H9 (cell line): ENCODE data around the gene EFNA1. TPM values are rescaled to one million over a fixed set of nuclear protein-coding genes. Genes with fewer than 3 reads are reported as not detected.
A peak's percentile ranks its signal among the peaks of the same experiment; 100 is the strongest.
"Not testable (repeated sequence)": the region's sequence is repeated elsewhere in the genome, so short reads cannot be mapped to it uniquely, and the experiment has no call there.

Experiments used
- DNase-seq: peaks from one replicate; pipeline ENCODE4 v3.0.0-alpha.2; 2017
- H2AFZ ChIP-seq: one replicate; pipeline ENCODE4 v1.6.1; 2013; ENCODE audit warnings: mild to moderate bottlenecking, low read length, control low read depth, moderate library complexity
- H2AK5ac ChIP-seq: 2 replicates; pipeline ENCODE4 v1.6.1; 2013; ENCODE audit warnings: low read length, control low read depth, mixed read lengths; ENCODE audit not compliant: insufficient read length
- H2BK120ac ChIP-seq: one replicate; pipeline ENCODE4 v1.6.1; 2013; ENCODE audit warnings: low read depth, mild to moderate bottlenecking, low read length, control low read depth, inconsistent platforms; ENCODE audit not compliant: poor library complexity, severe bottlenecking
- H2BK12ac ChIP-seq: 2 replicates; pipeline ENCODE4 v1.6.1; 2013; ENCODE audit warnings: low read length, control low read depth, mixed read lengths, low read depth; ENCODE audit not compliant: insufficient read length
- H2BK15ac ChIP-seq: 2 replicates; pipeline ENCODE4 v1.6.1; 2013; ENCODE audit warnings: low read depth, low read length, control low read depth
- H2BK20ac ChIP-seq: one replicate; pipeline ENCODE4 v1.6.1; 2013; ENCODE audit warnings: low read depth, mild to moderate bottlenecking, low read length, control low read depth, inconsistent platforms; ENCODE audit not compliant: poor library complexity, severe bottlenecking
- H2BK5ac ChIP-seq: 2 replicates; pipeline ENCODE4 v1.6.1; 2013; ENCODE audit warnings: low read length, control low read depth, mixed read lengths; ENCODE audit not compliant: insufficient read length
- H3K14ac ChIP-seq: 2 replicates; pipeline ENCODE4 v1.6.1; 2013; ENCODE audit warnings: low read length, control low read depth; ENCODE audit not compliant: insufficient read depth
- H3K18ac ChIP-seq: 2 replicates; pipeline ENCODE4 v1.6.1; 2013; ENCODE audit warnings: low read depth, mild to moderate bottlenecking, mixed read lengths, low read length, control low read depth; ENCODE audit not compliant: insufficient read length
- H3K23ac ChIP-seq: 2 replicates; pipeline ENCODE4 v1.6.1; 2013; ENCODE audit warnings: low read length, control low read depth, mixed read lengths, low read depth; ENCODE audit not compliant: insufficient read length
- H3K23me2 ChIP-seq: 2 replicates; pipeline ENCODE4 v1.6.1; 2013; ENCODE audit warnings: low read depth, mild to moderate bottlenecking, mixed read lengths, low read length, control low read depth; ENCODE audit not compliant: insufficient read length, poor library complexity, severe bottlenecking
- H3K27ac ChIP-seq: 2 replicates; pipeline ENCODE4 v1.5.1; 2013; ENCODE audit warnings: low read length, control low read depth, mixed read lengths, low read depth; ENCODE audit not compliant: insufficient read length
- H3K27me3 ChIP-seq: 2 replicates; pipeline ENCODE4 v1.6.1; 2013; ENCODE audit warnings: low read length, control low read depth, inconsistent platforms; ENCODE audit not compliant: insufficient read depth
- H3K4ac ChIP-seq: 2 replicates; pipeline ENCODE4 v1.6.1; 2013; ENCODE audit warnings: low read depth, mild to moderate bottlenecking, control low read depth, inconsistent platforms, low read length, moderate library complexity
- H3K4me1 ChIP-seq: 2 replicates; pipeline ENCODE4 v1.6.1; 2013; ENCODE audit warnings: low read length, control low read depth, inconsistent platforms; ENCODE audit not compliant: insufficient read depth
- H3K4me2 ChIP-seq: 2 replicates; pipeline ENCODE4 v1.6.1; 2013; ENCODE audit warnings: low read length, control low read depth, mixed read lengths; ENCODE audit not compliant: insufficient read length, insufficient read depth
- H3K56ac ChIP-seq: 2 replicates; pipeline ENCODE4 v1.6.1; 2013; ENCODE audit warnings: low read depth, mild to moderate bottlenecking, mixed read lengths, low read length, control low read depth; ENCODE audit not compliant: insufficient read length
- H3K79me1 ChIP-seq: 2 replicates; pipeline ENCODE4 v1.6.1; 2013; ENCODE audit warnings: low read depth, mild to moderate bottlenecking, moderate library complexity, low read length, control low read depth, inconsistent platforms; ENCODE audit not compliant: insufficient read depth, poor library complexity, severe bottlenecking
- H3K79me2 ChIP-seq: 2 replicates; pipeline ENCODE4 v1.6.1; 2013; ENCODE audit warnings: low read length, control low read depth, inconsistent platforms; ENCODE audit not compliant: insufficient read depth
- H3K9ac ChIP-seq: 2 replicates; pipeline ENCODE4 v1.6.1; 2013; ENCODE audit warnings: low read length, control low read depth, mixed read lengths; ENCODE audit not compliant: insufficient read length; ENCODE audit errors: extremely low read depth
- H3K9me3 ChIP-seq: one replicate; pipeline ENCODE4 v1.6.1; 2013; ENCODE audit warnings: low read depth, low read length, inconsistent platforms; ENCODE audit not compliant: control insufficient read depth
- H3T11ph ChIP-seq: one replicate; pipeline ENCODE4 v1.6.1; 2013; ENCODE audit warnings: mild to moderate bottlenecking, low read length, control low read depth, inconsistent platforms
- H4K20me1 ChIP-seq: one replicate; pipeline ENCODE4 v1.6.1; 2013; ENCODE audit not compliant: control insufficient read depth, insufficient read length, insufficient read depth
- H4K5ac ChIP-seq: 2 replicates; pipeline ENCODE4 v1.6.1; 2013; ENCODE audit warnings: low read depth, mild to moderate bottlenecking, mixed read lengths, low read length, control low read depth; ENCODE audit not compliant: insufficient read length
- H4K8ac ChIP-seq: replicated peaks from 2 replicates; pipeline ENCODE4 v1.6.1; 2013; ENCODE audit warnings: low read length, control low read depth, mixed read lengths, low read depth; ENCODE audit not compliant: insufficient read length
- H4K91ac ChIP-seq: 2 replicates; pipeline ENCODE4 v1.6.1; 2013; ENCODE audit warnings: low read depth, mild to moderate bottlenecking, moderate library complexity, mixed read lengths, low read length, control low read depth; ENCODE audit not compliant: insufficient read length
- H3K27ac Mint-ChIP-seq, 3 experiments: 2 replicates in 2 of 3; 3 replicates in 1 of 3; pipeline ENCODE4 v1.8.0; 2020 to 2021; ENCODE audit warnings: mixed read lengths in 3 of 3, mild to moderate bottlenecking in 1 of 3, moderate library complexity in 1 of 3
- H3K27me3 Mint-ChIP-seq: 2 replicates; pipeline ENCODE4 v1.8.0; 2021; ENCODE audit warnings: low read depth, mild to moderate bottlenecking, moderate library complexity, mixed read lengths
- H3K36me3 Mint-ChIP-seq, 3 experiments: 2 replicates in 2 of 3; 3 replicates in 1 of 3; pipeline ENCODE4 v1.8.0; 2020 to 2021; ENCODE audit warnings: low read depth in 3 of 3, mixed read lengths in 3 of 3; ENCODE audit not compliant: insufficient read depth in 1 of 3
- H3K4me1 Mint-ChIP-seq, 2 experiments: 2 replicates each; pipeline ENCODE4 v1.8.0; 2020; ENCODE audit warnings: mixed read lengths in 2 of 2
- H3K4me3 Mint-ChIP-seq, 2 experiments: 2 replicates in 1 of 2; 3 replicates in 1 of 2; pipeline ENCODE4 v1.8.0; 2020 to 2021; ENCODE audit warnings: mild to moderate bottlenecking in 2 of 2, mixed read lengths in 2 of 2, moderate library complexity in 1 of 2
- H3K9me3 Mint-ChIP-seq, 2 experiments: 2 replicates in 1 of 2; 3 replicates in 1 of 2; pipeline ENCODE4 v1.8.0; 2020; ENCODE audit warnings: mild to moderate bottlenecking in 2 of 2, mixed read lengths in 2 of 2, moderate library complexity in 1 of 2
- WGBS: extraction: QIAGEN DNeasy Blood & Tissue Kit; methylation state at CpG from one replicate; pipeline ENCODE4 v1.1.7; 2013; ENCODE audit warnings: missing lambda C conversion rate, low lambda C conversion rate, mixed read lengths; ENCODE audit not compliant: insufficient read length; ENCODE audit errors: extremely low coverage; 5-methylcytosine and 5-hydroxymethylcytosine counted together
- total RNA-seq: library from RNA; stranded (reverse); gene quantifications from 2 replicates; pipeline ENCODE4 v1.2.1, GENCODE V29; 2021
- TF ChIP-seq, protein P1 (sequence below): fragments of 200-600 bp; sonication (generic); conservative IDR thresholded peaks from 3 replicates; pipeline ENCODE4 v1.8.0; 2021; ENCODE audit warnings: antibody characterized with exemption, mild to moderate bottlenecking

EFNA1 gene
- total RNA-seq, 1 experiment from 2014 or later: 1.4 TPM

DNA sequence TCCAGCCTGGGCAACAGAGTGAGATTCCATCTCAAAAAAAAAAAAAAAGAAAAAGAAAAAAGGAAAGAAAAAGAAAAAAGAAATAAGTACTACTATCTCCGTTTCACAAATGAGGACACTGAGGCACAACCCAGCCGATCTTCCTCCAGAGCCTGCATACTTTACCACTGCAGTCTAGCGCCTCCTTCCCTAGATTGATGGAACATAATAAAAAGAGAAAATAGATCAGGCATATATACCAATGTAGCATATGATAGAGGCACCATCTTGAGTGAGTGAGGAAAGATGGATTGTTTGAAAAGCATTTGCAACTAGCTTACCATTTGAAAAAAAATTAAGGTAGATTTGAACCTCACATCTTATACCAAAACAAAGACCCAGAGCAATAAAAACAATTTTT lies 17.8 kb downstream of the EFNA1 start:
- no peak overlapping the region for H3K14ac ChIP-seq
- H4K8ac ChIP-seq: no peak overlapping the region
- no peaks in the 10 kb centered on the region for H3K79me2 ChIP-seq
- no peak overlapping the region for H2BK12ac ChIP-seq
- H3K27me3 ChIP-seq: no peaks in the 10 kb centered on the region
- TF ChIP-seq, protein P1, sequence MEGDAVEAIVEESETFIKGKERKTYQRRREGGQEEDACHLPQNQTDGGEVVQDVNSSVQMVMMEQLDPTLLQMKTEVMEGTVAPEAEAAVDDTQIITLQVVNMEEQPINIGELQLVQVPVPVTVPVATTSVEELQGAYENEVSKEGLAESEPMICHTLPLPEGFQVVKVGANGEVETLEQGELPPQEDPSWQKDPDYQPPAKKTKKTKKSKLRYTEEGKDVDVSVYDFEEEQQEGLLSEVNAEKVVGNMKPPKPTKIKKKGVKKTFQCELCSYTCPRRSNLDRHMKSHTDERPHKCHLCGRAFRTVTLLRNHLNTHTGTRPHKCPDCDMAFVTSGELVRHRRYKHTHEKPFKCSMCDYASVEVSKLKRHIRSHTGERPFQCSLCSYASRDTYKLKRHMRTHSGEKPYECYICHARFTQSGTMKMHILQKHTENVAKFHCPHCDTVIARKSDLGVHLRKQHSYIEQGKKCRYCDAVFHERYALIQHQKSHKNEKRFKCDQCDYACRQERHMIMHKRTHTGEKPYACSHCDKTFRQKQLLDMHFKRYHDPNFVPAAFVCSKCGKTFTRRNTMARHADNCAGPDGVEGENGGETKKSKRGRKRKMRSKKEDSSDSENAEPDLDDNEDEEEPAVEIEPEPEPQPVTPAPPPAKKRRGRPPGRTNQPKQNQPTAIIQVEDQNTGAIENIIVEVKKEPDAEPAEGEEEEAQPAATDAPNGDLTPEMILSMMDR: peak; percentile 38; the same call in 2 of the 3 replicates
- DNase-seq: no peak
- no peak overlapping the region for H3T11ph ChIP-seq
- H3K4ac ChIP-seq: no peak overlapping the region
- no peaks in the 10 kb centered on the region for H3K9me3 Mint-ChIP-seq
- H2BK15ac ChIP-seq: no peak overlapping the region
- H4K91ac ChIP-seq: no peak overlapping the region
- no peak overlapping the region for H3K27ac ChIP-seq
- WGBS: no CpG with 5 or more reads among the region's 3 CpGs
- peaks cover 40% of the 10 kb centered on the region for H3K27me3 Mint-ChIP-seq
- H2AFZ ChIP-seq: no peak overlapping the region
- H3K4me1 ChIP-seq: no peaks in the 10 kb centered on the region
- H2BK20ac ChIP-seq: no peak overlapping the region
- peaks cover 1% of the 10 kb centered on the region for H3K23me2 ChIP-seq
- H2BK120ac ChIP-seq: no peak overlapping the region
- H3K4me2 ChIP-seq: no peak overlapping the region
- H4K5ac ChIP-seq: no peak overlapping the region
- no peaks in the 10 kb centered on the region for H3K9me3 ChIP-seq
- H3K4me3 Mint-ChIP-seq: no peak overlapping the region
- no peak overlapping the region for H3K23ac ChIP-seq
- H3K18ac ChIP-seq: no peak overlapping the region
- peaks cover 2 to 7% of the 10 kb centered on the region in 2 experiments; a peak in 3 of 4 replicates for H3K4me1 Mint-ChIP-seq
- no peak overlapping the region for H3K9ac ChIP-seq
- H2AK5ac ChIP-seq: no peak overlapping the region
- H3K79me1 ChIP-seq: no peaks in the 10 kb centered on the region
- no peak overlapping the region for H3K27ac Mint-ChIP-seq
- H3K56ac ChIP-seq: no peak overlapping the region
- no peaks in the 10 kb centered on the region for H4K20me1 ChIP-seq
- no peaks in the 10 kb centered on the region; a peak in 1 of 7 replicates for H3K36me3 Mint-ChIP-seq
- no peak overlapping the region for H2BK5ac ChIP-seq

- not testable (repeated sequence) for H3K4me1 Mint-ChIP-seq, H3K4me2 ChIP-seq, H4K91ac ChIP-seq, H3K4me1 ChIP-seq, H2BK120ac ChIP-seq, H3K79me2 ChIP-seq, H4K8ac ChIP-seq, H2AK5ac ChIP-seq, H3K36me3 Mint-ChIP-seq, H4K5ac ChIP-seq, H2BK5ac ChIP-seq, H4K20me1 ChIP-seq, H3K27ac ChIP-seq, H2AFZ ChIP-seq, H2BK15ac ChIP-seq, H3K56ac ChIP-seq, H3K27me3 ChIP-seq, H3K9me3 ChIP-seq, H3K23me2 ChIP-seq, H3K18ac ChIP-seq, H3K23ac ChIP-seq, H3K4ac ChIP-seq, H2BK12ac ChIP-seq, H3K4me3 Mint-ChIP-seq, H2BK20ac ChIP-seq, H3K79me1 ChIP-seq, H3K14ac ChIP-seq, DNase-seq, H3K27ac Mint-ChIP-seq, H3K9me3 Mint-ChIP-seq, H3K9ac ChIP-seq, H3T11ph ChIP-seq
- no CpG with 5 or more reads among the region's 3 CpGs for WGBS
- H3K27me3 Mint-ChIP-seq: peaks cover 31% of the 10 kb centered on the region
Measured at GRCh38 chr1:155155996-155156643, 28.4 kb downstream of the EFNA1 start.
